ENCODE results near the gene GPS1. TPM values are rescaled to one million over a fixed set of nuclear protein-coding genes. Genes with fewer than 3 reads are reported as not detected.

GPS1 gene
- total RNA-seq, 4 donors from 2014 or later, result 72.4 to 113 (median 100) TPM

GRCh38 chr17:82073446-82073845 is 21.7 kb downstream of the GPS1 start:
- Histone ChIP-seq H3K27me3 (no peaks in the 10 kb centered on the region), H3K4me3 (no peak overlapping the region), H3K36me3 (peaks cover 3% of the 10 kb centered on the region), H3K4me1 (peaks cover 2% of the 10 kb centered on the region), H3K9me3 (no peaks in the 10 kb centered on the region), H3K27ac (no peak overlapping the region)
- WGBS, result 70% methylated on average over 9 of the region's 9 CpGs
- TF ChIP-seq POLR2A (IDR thresholded peaks at IDR 0.05), result no peak
- no peak for TF ChIP-seq EP300 (IDR thresholded peaks at IDR 0.05)
- no peak for TF ChIP-seq CTCF (IDR thresholded peaks at IDR 0.05)
- TF ChIP-seq POLR2AphosphoS5 (IDR thresholded peaks at IDR 0.05), result no peak
- DNase-seq (ENCODE audit: low spot score in 2 of 2), result no peak

GRCh38 chr17:82076018-82076784 is 24.5 kb downstream of the GPS1 start:
- Histone ChIP-seq H3K36me3 (peaks cover 30% of the 10 kb centered on the region), H3K4me3 (no peak overlapping the region), H3K27ac (no peak overlapping the region), H3K4me1 (peaks cover 4% of the 10 kb centered on the region), H3K27me3 (no peaks in the 10 kb centered on the region), H3K9me3 (no peaks in the 10 kb centered on the region)
- no peak for TF ChIP-seq POLR2A (IDR thresholded peaks at IDR 0.05)
- no peak for TF ChIP-seq POLR2AphosphoS5 (IDR thresholded peaks at IDR 0.05)
- TF ChIP-seq EP300 (IDR thresholded peaks at IDR 0.05), result no peak
- TF ChIP-seq CTCF (IDR thresholded peaks at IDR 0.05), result no peak
- DNase-seq (ENCODE audit: low spot score in 2 of 2), result no peak
- 79% methylated on average over 18 of the region's 25 CpGs for WGBS

- Histone ChIP-seq H3K4me3 (no peak overlapping the region), H3K9me3 (no peaks in the 10 kb centered on the region), H3K27ac (no peak overlapping the region), H3K27me3 (no peaks in the 10 kb centered on the region), H3K36me3 (peaks cover 38% of the 10 kb centered on the region), H3K4me1 (peaks cover 4% of the 10 kb centered on the region)
- DNase-seq (ENCODE audit: low spot score in 2 of 2), result no peak
- 80% methylated on average over 19 of the region's 21 CpGs for WGBS
- TF ChIP-seq POLR2AphosphoS5 (IDR thresholded peaks at IDR 0.05), result no peak
- no peak for TF ChIP-seq POLR2A (IDR thresholded peaks at IDR 0.05)
- TF ChIP-seq EP300 (IDR thresholded peaks at IDR 0.05), result no peak
- no peak for TF ChIP-seq CTCF (IDR thresholded peaks at IDR 0.05)
Measured at GRCh38 chr17:82076785-82077591, 25.3 kb downstream of the GPS1 start.

GRCh38 chr17:82077617-82078358 is 26.1 kb downstream of the GPS1 start:
- Histone ChIP-seq H3K27me3 (no peaks in the 10 kb centered on the region), H3K4me1 (peaks cover 4% of the 10 kb centered on the region), H3K27ac (no peak overlapping the region), H3K9me3 (no peaks in the 10 kb centered on the region), H3K36me3 (peaks cover 46% of the 10 kb centered on the region), H3K4me3 (no peak overlapping the region)
- TF ChIP-seq POLR2A (IDR thresholded peaks at IDR 0.05) (no peak), POLR2AphosphoS5 (IDR thresholded peaks at IDR 0.05) (no peak), EP300 (IDR thresholded peaks at IDR 0.05) (no peak), CTCF (IDR thresholded peaks at IDR 0.05) (no peak)
- DNase-seq (ENCODE audit: low spot score in 2 of 2), result no peak
- 52% methylated on average over 19 of the region's 28 CpGs for WGBS

Measured in suprapubic skin (tissue), 4 donors.